HepG2 (cell line): ENCODE measurements around the gene IRGM. TPM values are rescaled to one million over a fixed set of nuclear protein-coding genes. Genes with fewer than 3 reads are reported as not detected.

Experiments
- HNF4G ChIP-seq, 2 experiments: sonication (generic) in 1 of 2; formaldehyde crosslinking in 1 of 2; IDR thresholded peaks; 2 replicates each; pipeline versions ENCODE4 v1.4.0 to v1.6.1; 2011 to 2020; ENCODE audit warnings: borderline replicate concordance in 2 of 2, low read depth in 2 of 2, mild to moderate bottlenecking in 2 of 2, low read length in 1 of 2, missing genetic modification reagents in 1 of 2, moderate library complexity in 1 of 2
- KMT2A ChIP-seq: sonication (generic); formaldehyde crosslinking; IDR thresholded peaks from 2 replicates; pipeline ENCODE4 v1.4.0; 2020; ENCODE audit warnings: missing genetic modification reagents
- PAWR ChIP-seq: sonication (generic); formaldehyde crosslinking; IDR thresholded peaks from 2 replicates; pipeline ENCODE4 v1.4.0; 2020; ENCODE audit warnings: missing genetic modification reagents, mild to moderate bottlenecking, borderline replicate concordance
- POGZ ChIP-seq: sonication (generic); formaldehyde crosslinking; IDR thresholded peaks from 2 replicates; pipeline ENCODE4 v1.4.0; 2020; ENCODE audit warnings: mild to moderate bottlenecking, missing genetic modification reagents
- SMAD1 ChIP-seq: sonication (generic); formaldehyde crosslinking; IDR thresholded peaks from 2 replicates; pipeline ENCODE4 v1.4.0; 2020; ENCODE audit warnings: missing genetic modification reagents, low read depth, mild to moderate bottlenecking, borderline replicate concordance
- SP4 ChIP-seq: sonication (generic); formaldehyde crosslinking; IDR thresholded peaks from 2 replicates; pipeline ENCODE4 v1.8.1; 2023; ENCODE audit warnings: mild to moderate bottlenecking, missing genetic modification reagents
- TOPORS ChIP-seq: sonication (generic); formaldehyde crosslinking; IDR thresholded peaks from 2 replicates; pipeline ENCODE4 v1.8.0; 2023; ENCODE audit warnings: mild to moderate bottlenecking, missing genetic modification reagents
- ZNF234 ChIP-seq: sonication (generic); formaldehyde crosslinking; conservative IDR thresholded peaks from 2 replicates; pipeline ENCODE4 v1.5.1; 2020; ENCODE audit warnings: mild to moderate bottlenecking, missing genetic modification reagents
- ZNF547 ChIP-seq: sonication (generic); formaldehyde crosslinking; IDR thresholded peaks from 2 replicates; pipeline ENCODE4 v1.5.1; 2020; ENCODE audit warnings: mild to moderate bottlenecking, missing genetic modification reagents
- ZNF678 ChIP-seq: sonication (generic); formaldehyde crosslinking; IDR thresholded peaks from 2 replicates; pipeline ENCODE4 v1.4.0; 2020; ENCODE audit warnings: mild to moderate bottlenecking, missing genetic modification reagents
- ZNF83 ChIP-seq: sonication (generic); formaldehyde crosslinking; IDR thresholded peaks from 2 replicates; pipeline ENCODE4 v1.4.0; 2020; ENCODE audit warnings: missing genetic modification reagents, mild to moderate bottlenecking, borderline replicate concordance
- ZNF850 ChIP-seq: sonication (generic); formaldehyde crosslinking; conservative IDR thresholded peaks from 2 replicates; pipeline ENCODE4 v1.9.0; 2021; ENCODE audit warnings: mild to moderate bottlenecking, missing genetic modification reagents
- polyA plus RNA-seq, 8 experiments: library from polyadenylated mRNA; depleted of rRNA in 3 of 8; stranded (reverse) in 7 of 8; unstranded in 1 of 8; fragments of >200 nt; fragmentation: Illumina TruSeq in 4 of 8; extraction: Trizol in 4 of 8; gene quantifications; 2 replicates each; pipeline versions ENCODE4 v1.2.1 to v1.2.3, GENCODE V29; 2011 to 2016; ENCODE audit warnings: low read depth in 4 of 8, missing spikeins in 1 of 8, mixed read lengths in 1 of 8; ENCODE audit not compliant: insufficient read depth in 1 of 8
- total RNA-seq, 5 experiments: library from RNA; depleted of rRNA; stranded (reverse); fragments of >200 nt; fragmentation: Illumina TruSeq; extraction: Trizol; gene quantifications; 2 replicates each; pipeline ENCODE4 v1.2.3, GENCODE V29; 2016; ENCODE audit warnings: low read depth in 1 of 5
- TF ChIP-seq, protein P1 (sequence below): sonication (generic); formaldehyde crosslinking; IDR thresholded peaks from 2 replicates; pipeline ENCODE4 v1.8.1; 2023; ENCODE audit warnings: mild to moderate bottlenecking, inconsistent platforms, moderate library complexity, missing genetic modification reagents, borderline replicate concordance
- TF ChIP-seq, protein P2 (sequence below): sonication (generic); formaldehyde crosslinking; IDR thresholded peaks from 2 replicates; pipeline ENCODE4 v1.5.0; 2020; ENCODE audit warnings: mild to moderate bottlenecking, missing genetic modification reagents
- TF ChIP-seq, protein P3 (sequence below): sonication (generic); formaldehyde crosslinking; IDR thresholded peaks from 2 replicates; pipeline ENCODE4 v1.4.0; 2020; ENCODE audit warnings: missing genetic modification reagents, borderline replicate concordance

Gene IRGM
- total and polyA plus RNA-seq, 2 of the 13 experiments (the other 11 are each of a cell fraction or from before 2014, with no cell fraction given), result not detected

DNA sequence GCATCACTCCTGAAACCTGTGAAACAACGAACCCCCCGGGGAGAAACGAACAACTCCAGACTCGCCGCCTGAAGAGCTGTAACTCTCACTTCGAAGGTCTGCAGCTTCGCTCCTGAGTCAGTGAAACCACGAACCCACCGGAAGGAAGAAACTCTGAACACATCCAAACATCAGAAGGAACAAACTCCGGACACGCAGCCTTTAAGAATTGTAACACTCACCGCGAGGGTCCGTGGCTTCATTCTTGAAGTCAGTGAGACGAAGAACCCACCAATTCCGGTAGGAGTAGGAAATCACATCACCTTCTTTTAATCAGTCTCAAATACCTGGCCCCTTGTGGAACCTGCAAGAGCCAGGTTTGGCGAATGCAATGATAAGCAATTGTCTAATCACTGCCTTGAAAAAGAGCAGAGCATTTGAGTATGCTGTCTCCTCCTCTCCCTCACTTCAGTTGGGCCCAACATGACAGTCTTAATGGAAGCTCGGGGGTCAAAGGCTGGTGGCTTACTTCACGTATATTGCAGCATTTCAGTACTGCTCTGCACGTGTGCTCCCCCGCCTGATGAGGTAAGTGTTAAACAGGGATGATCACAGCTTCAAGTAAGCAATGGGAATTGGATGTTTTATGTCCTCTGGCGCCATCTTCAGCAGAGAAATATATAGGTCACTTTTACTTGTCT, 473 bp downstream of the IRGM start (continued):
- TF ChIP-seq ZNF547, result no peak
- TF ChIP-seq ZNF83, result no peak
- TF ChIP-seq SP4, result no peak
- no peak for TF ChIP-seq HNF4G (IDR thresholded peaks at IDR 0.05; ENCODE audit: borderline replicate concordance, low read depth, low read length)
- no peak for TF ChIP-seq HNF4G (CRISPR knock-in tag; IDR thresholded peaks at IDR 0.05; ENCODE audit: borderline replicate concordance, low read depth)
- TF ChIP-seq KMT2A (CRISPR knock-in tag), result no peak
- TF ChIP-seq, protein P1, sequence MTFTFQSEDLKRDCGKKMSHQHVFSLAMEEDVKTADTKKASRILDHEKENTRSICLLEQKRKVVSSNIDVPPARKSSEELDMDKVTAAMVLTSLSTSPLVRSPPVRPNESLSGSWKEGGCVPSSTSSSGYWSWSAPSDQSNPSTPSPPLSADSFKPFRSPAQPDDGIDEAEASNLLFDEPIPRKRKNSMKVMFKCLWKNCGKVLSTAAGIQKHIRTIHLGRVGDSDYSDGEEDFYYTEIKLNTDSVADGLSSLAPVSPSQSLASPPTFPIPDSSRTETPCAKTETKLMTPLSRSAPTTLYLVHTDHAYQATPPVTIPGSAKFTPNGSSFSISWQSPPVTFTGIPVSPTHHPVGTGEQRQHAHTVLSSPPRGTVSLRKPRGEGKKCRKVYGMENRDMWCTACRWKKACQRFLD, result no peak
- TF ChIP-seq ZNF234 (CRISPR knock-in tag), result no peak
- TF ChIP-seq TOPORS (CRISPR knock-in tag), result no peak
- TF ChIP-seq, protein P2, sequence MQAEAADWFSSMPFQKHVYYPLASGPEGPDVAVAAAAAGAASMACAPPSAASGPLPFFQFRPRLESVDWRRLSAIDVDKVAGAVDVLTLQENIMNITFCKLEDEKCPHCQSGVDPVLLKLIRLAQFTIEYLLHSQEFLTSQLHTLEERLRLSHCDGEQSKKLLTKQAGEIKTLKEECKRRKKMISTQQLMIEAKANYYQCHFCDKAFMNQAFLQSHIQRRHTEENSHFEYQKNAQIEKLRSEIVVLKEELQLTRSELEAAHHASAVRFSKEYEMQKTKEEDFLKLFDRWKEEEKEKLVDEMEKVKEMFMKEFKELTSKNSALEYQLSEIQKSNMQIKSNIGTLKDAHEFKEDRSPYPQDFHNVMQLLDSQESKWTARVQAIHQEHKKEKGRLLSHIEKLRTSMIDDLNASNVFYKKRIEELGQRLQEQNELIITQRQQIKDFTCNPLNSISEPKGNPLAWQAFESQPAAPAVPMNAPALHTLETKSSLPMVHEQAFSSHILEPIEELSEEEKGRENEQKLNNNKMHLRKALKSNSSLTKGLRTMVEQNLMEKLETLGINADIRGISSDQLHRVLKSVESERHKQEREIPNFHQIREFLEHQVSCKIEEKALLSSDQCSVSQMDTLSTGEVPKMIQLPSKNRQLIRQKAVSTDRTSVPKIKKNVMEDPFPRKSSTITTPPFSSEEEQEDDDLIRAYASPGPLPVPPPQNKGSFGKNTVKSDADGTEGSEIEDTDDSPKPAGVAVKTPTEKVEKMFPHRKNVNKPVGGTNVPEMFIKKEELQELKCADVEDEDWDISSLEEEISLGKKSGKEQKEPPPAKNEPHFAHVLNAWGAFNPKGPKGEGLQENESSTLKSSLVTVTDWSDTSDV (CRISPR knock-in tag), result no peak
- no peak for TF ChIP-seq POGZ (CRISPR knock-in tag)
- TF ChIP-seq ZNF678 (CRISPR knock-in tag), result no peak
- TF ChIP-seq, protein P3, sequence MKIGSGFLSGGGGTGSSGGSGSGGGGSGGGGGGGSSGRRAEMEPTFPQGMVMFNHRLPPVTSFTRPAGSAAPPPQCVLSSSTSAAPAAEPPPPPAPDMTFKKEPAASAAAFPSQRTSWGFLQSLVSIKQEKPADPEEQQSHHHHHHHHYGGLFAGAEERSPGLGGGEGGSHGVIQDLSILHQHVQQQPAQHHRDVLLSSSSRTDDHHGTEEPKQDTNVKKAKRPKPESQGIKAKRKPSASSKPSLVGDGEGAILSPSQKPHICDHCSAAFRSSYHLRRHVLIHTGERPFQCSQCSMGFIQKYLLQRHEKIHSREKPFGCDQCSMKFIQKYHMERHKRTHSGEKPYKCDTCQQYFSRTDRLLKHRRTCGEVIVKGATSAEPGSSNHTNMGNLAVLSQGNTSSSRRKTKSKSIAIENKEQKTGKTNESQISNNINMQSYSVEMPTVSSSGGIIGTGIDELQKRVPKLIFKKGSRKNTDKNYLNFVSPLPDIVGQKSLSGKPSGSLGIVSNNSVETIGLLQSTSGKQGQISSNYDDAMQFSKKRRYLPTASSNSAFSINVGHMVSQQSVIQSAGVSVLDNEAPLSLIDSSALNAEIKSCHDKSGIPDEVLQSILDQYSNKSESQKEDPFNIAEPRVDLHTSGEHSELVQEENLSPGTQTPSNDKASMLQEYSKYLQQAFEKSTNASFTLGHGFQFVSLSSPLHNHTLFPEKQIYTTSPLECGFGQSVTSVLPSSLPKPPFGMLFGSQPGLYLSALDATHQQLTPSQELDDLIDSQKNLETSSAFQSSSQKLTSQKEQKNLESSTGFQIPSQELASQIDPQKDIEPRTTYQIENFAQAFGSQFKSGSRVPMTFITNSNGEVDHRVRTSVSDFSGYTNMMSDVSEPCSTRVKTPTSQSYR, result 0 out of 2 replicates have a peak, but pooled peaks have one; percentile 18
- TF ChIP-seq ZNF850 (CRISPR knock-in tag), result no peak
- TF ChIP-seq SMAD1, result no peak
- no peak for TF ChIP-seq PAWR
